ENCODE results near the gene MRPL18.

MRPL18 gene

GRCh38 chr6:159761129-159761872 lies 29.0 kb upstream of the MRPL18 start:
- no peak for DNase-seq (ENCODE audit: insufficient read length, low spot score)
- no peak for TF ChIP-seq POLR2A (IDR thresholded peaks at IDR 0.05; ENCODE audit: low read depth, low read length)
- FAIRE-seq = no peak

- TF ChIP-seq POLR2A (IDR thresholded peaks at IDR 0.05; ENCODE audit: low read depth, low read length) = peak; percentile 74
- FAIRE-seq (no peak), DNase-seq (ENCODE audit: insufficient read length, low spot score) (peak; percentile 81)
These were observed 28.2 kb upstream of the MRPL18 start, which contains the start of gene ACAT2 for GRCh38 chr6:159761873-159762680. Gene ACAT2, plus strand, starts transcription at chr6:159762045. Its CDS starts 43 bp downstream, at chr6:159762088.

- FAIRE-seq (no peak), DNase-seq (ENCODE audit: insufficient read length, low spot score) (no peak)
- TF ChIP-seq POLR2A (IDR thresholded peaks at IDR 0.05; ENCODE audit: low read depth, low read length) = no peak
These were observed 27.5 kb upstream of the MRPL18 start for GRCh38 chr6:159762681-159763293.

- no peak for TF ChIP-seq POLR2A (IDR thresholded peaks at IDR 0.05; ENCODE audit: low read depth, low read length)
- FAIRE-seq (no peak), DNase-seq (ENCODE audit: insufficient read length, low spot score) (no peak)
These were observed 23.4 kb upstream of the MRPL18 start for GRCh38 chr6:159766906-159767305.

- DNase-seq (ENCODE audit: insufficient read length, low spot score) = no peak
- TF ChIP-seq POLR2A (IDR thresholded peaks at IDR 0.05; ENCODE audit: low read depth, low read length) = no peak
- no peak for FAIRE-seq
These were observed 20.8 kb upstream of the MRPL18 start for GRCh38 chr6:159769470-159769869.

- no peak for DNase-seq (ENCODE audit: insufficient read length, low spot score)
- FAIRE-seq = no peak
- TF ChIP-seq POLR2A (IDR thresholded peaks at IDR 0.05; ENCODE audit: low read depth, low read length) = no peak
These were observed 18.1 kb upstream of the MRPL18 start for GRCh38 chr6:159772196-159772595.

- DNase-seq (ENCODE audit: insufficient read length, low spot score) (no peak), FAIRE-seq (no peak)
These were observed 12.9 kb upstream of the MRPL18 start for GRCh38 chr6:159777240-159777904.

GRCh38 chr6:159778131-159778530 lies 12.1 kb upstream of the MRPL18 start:
- DNase-seq (ENCODE audit: insufficient read length, low spot score) (no peak), FAIRE-seq (no peak)
- no peak for TF ChIP-seq POLR2A (IDR thresholded peaks at IDR 0.05; ENCODE audit: low read depth, low read length)

More at GRCh38 chr6:159777240-159777904, 12.9 kb upstream of the MRPL18 start:
- TF ChIP-seq POLR2A (IDR thresholded peaks at IDR 0.05; ENCODE audit: low read depth, low read length) = no peak

- DNase-seq (ENCODE audit: insufficient read length, low spot score) (no peak), FAIRE-seq (no peak)
- no peak for TF ChIP-seq POLR2A (IDR thresholded peaks at IDR 0.05; ENCODE audit: low read depth, low read length)
These were observed 11.6 kb upstream of the MRPL18 start for GRCh38 chr6:159778542-159779103.

- no peak for TF ChIP-seq POLR2A (IDR thresholded peaks at IDR 0.05; ENCODE audit: low read depth, low read length)
- FAIRE-seq = no peak
- no peak for DNase-seq (ENCODE audit: insufficient read length, low spot score)
These were observed 2.0 kb upstream of the MRPL18 start for GRCh38 chr6:159788276-159788675.

GRCh38 chr6:159788753-159789376 lies 1.4 kb upstream of the MRPL18 start:
- peak; percentile 15 for DNase-seq (ENCODE audit: insufficient read length, low spot score)
- TF ChIP-seq POLR2A (IDR thresholded peaks at IDR 0.05; ENCODE audit: low read depth, low read length) = no peak
- FAIRE-seq = no peak

GRCh38 chr6:159789377-159790148 lies 704 bp upstream of the MRPL18 start, which contains the start of gene TCP1:
Gene TCP1, minus strand, starts transcription at chr6:159789602. Its CDS starts 134 bp downstream, at chr6:159789468.
- FAIRE-seq (peak; percentile 61), DNase-seq (ENCODE audit: insufficient read length, low spot score) (peak; percentile 77)
- TF ChIP-seq POLR2A (IDR thresholded peaks at IDR 0.05; ENCODE audit: low read depth, low read length) = peak; percentile 97
